HEK293 (cell line): ENCODE data around the gene KLHL17.

ENCODE experiments used
- EGR2 ChIP-seq: fragments of 450-650 bp; formaldehyde crosslinking; IDR thresholded peaks from 2 replicates; pipeline ENCODE4 v1.5.1; 2016; ENCODE audit warnings: low read depth, missing biosample characterization, missing genetic modification characterization
- ELK4 ChIP-seq: IDR thresholded peaks from 2 replicates; pipeline ENCODE4 v1.6.1; 2011; ENCODE audit warnings: mild to moderate bottlenecking, low read depth, low read length, borderline replicate concordance
- GLI2 ChIP-seq: fragments of 450-650 bp; formaldehyde crosslinking; IDR thresholded peaks from 2 replicates; pipeline ENCODE4; 2017; ENCODE audit warnings: missing biosample characterization, missing genetic modification characterization, low read depth, borderline replicate concordance
- HIC1 ChIP-seq: fragments of 450-650 bp; formaldehyde crosslinking; IDR thresholded peaks from 2 replicates; pipeline ENCODE4 v1.5.1; 2016; ENCODE audit warnings: missing biosample characterization, missing genetic modification characterization
- INSM2 ChIP-seq: fragments of 450-650 bp; formaldehyde crosslinking; IDR thresholded peaks from 2 replicates; pipeline ENCODE4 v1.5.1; 2016; ENCODE audit warnings: missing biosample characterization, missing genetic modification characterization
- KLF16 ChIP-seq: fragments of 450-650 bp; formaldehyde crosslinking; IDR thresholded peaks from 2 replicates; pipeline ENCODE4 v1.5.1; 2017; ENCODE audit warnings: missing biosample characterization, missing genetic modification characterization
- PATZ1 ChIP-seq: fragments of 450-650 bp; formaldehyde crosslinking; IDR thresholded peaks from 2 replicates; pipeline ENCODE4 v1.5.1; 2016; ENCODE audit warnings: missing biosample characterization, missing genetic modification characterization
- PRDM10 ChIP-seq: fragments of 450-650 bp; formaldehyde crosslinking; IDR thresholded peaks from 2 replicates; pipeline ENCODE4 v1.5.1; 2016; ENCODE audit warnings: missing biosample characterization, missing genetic modification characterization
- ZBTB44 ChIP-seq: fragments of 450-650 bp; IDR thresholded peaks from 2 replicates; pipeline ENCODE4 v1.5.1; 2018; ENCODE audit warnings: missing biosample characterization, mild to moderate bottlenecking, missing genetic modification characterization
- ZBTB49 ChIP-seq: fragments of 450-650 bp; formaldehyde crosslinking; IDR thresholded peaks from 2 replicates; pipeline ENCODE4 v1.5.1; 2016; ENCODE audit warnings: missing biosample characterization, missing genetic modification characterization, low read depth
- ZFHX2 ChIP-seq: fragments of 450-650 bp; formaldehyde crosslinking; conservative IDR thresholded peaks from 2 replicates; pipeline ENCODE4 v1.5.1; 2016; ENCODE audit warnings: missing biosample characterization, missing genetic modification characterization
- ZNF121 ChIP-seq: fragments of 450-650 bp; formaldehyde crosslinking; IDR thresholded peaks from 2 replicates; pipeline ENCODE4 v1.5.1; 2016; ENCODE audit warnings: missing biosample characterization, missing genetic modification characterization
- ZNF155 ChIP-seq: fragments of 450-650 bp; formaldehyde crosslinking; IDR thresholded peaks from 2 replicates; pipeline ENCODE4 v1.5.1; 2016; ENCODE audit warnings: missing biosample characterization, missing genetic modification characterization
- ZNF221 ChIP-seq: fragments of 450-650 bp; formaldehyde crosslinking; IDR thresholded peaks from 2 replicates; pipeline ENCODE4 v1.5.1; 2017; ENCODE audit warnings: missing biosample characterization, missing genetic modification characterization, borderline replicate concordance
- ZNF248 ChIP-seq: fragments of 450-650 bp; formaldehyde crosslinking; IDR thresholded peaks from 2 replicates; pipeline ENCODE4 v1.5.1; 2017; ENCODE audit warnings: missing biosample characterization, missing genetic modification characterization
- ZNF394 ChIP-seq: fragments of 450-650 bp; formaldehyde crosslinking; IDR thresholded peaks from 2 replicates; pipeline ENCODE4 v1.5.1; 2016; ENCODE audit warnings: missing biosample characterization, missing genetic modification characterization, mild to moderate bottlenecking, moderate library complexity, borderline replicate concordance
- ZNF48 ChIP-seq: fragments of 450-650 bp; formaldehyde crosslinking; IDR thresholded peaks from 2 replicates; pipeline ENCODE4 v1.5.1; 2016; ENCODE audit warnings: missing biosample characterization, missing genetic modification characterization
- ZNF501 ChIP-seq: fragments of 450-650 bp; formaldehyde crosslinking; IDR thresholded peaks from 2 replicates; pipeline ENCODE4 v1.5.1; 2016; ENCODE audit warnings: missing biosample characterization, missing genetic modification characterization
- ZNF521 ChIP-seq: fragments of 450-650 bp; formaldehyde crosslinking; IDR thresholded peaks from 2 replicates; pipeline ENCODE4 v1.5.1; 2017; ENCODE audit warnings: missing biosample characterization, mild to moderate bottlenecking, missing genetic modification characterization
- ZNF560 ChIP-seq: fragments of 450-650 bp; formaldehyde crosslinking; IDR thresholded peaks from 2 replicates; pipeline ENCODE4 v1.5.1; 2017; ENCODE audit warnings: missing biosample characterization, missing genetic modification characterization, borderline replicate concordance
- ZNF600 ChIP-seq: fragments of 450-650 bp; formaldehyde crosslinking; IDR thresholded peaks from 2 replicates; pipeline ENCODE4 v1.5.1; 2016; ENCODE audit warnings: missing biosample characterization, missing genetic modification characterization
- ZNF629 ChIP-seq: fragments of 450-650 bp; formaldehyde crosslinking; IDR thresholded peaks from 2 replicates; pipeline ENCODE4 v1.5.1; 2017; ENCODE audit warnings: missing biosample characterization, missing genetic modification characterization
- ZNF701 ChIP-seq: fragments of 450-650 bp; formaldehyde crosslinking; IDR thresholded peaks from 2 replicates; pipeline ENCODE4 v1.5.1; 2016; ENCODE audit warnings: missing biosample characterization, missing genetic modification characterization
- ZNF776 ChIP-seq: fragments of 450-650 bp; formaldehyde crosslinking; IDR thresholded peaks from 2 replicates; pipeline ENCODE4 v1.5.0; 2017; ENCODE audit warnings: missing biosample characterization, missing genetic modification characterization, borderline replicate concordance

Gene KLHL17

GRCh38 chr1:966704-967300 lies 6.4 kb downstream of the KLHL17 start (continued):
- no peak for TF ChIP-seq ZNF155
- no peak for TF ChIP-seq ZFHX2 (tag by site-specific recombination)
- peak; percentile 81 for TF ChIP-seq PATZ1
- no peak for TF ChIP-seq ZNF394 (tag by site-specific recombination)
- no peak for TF ChIP-seq ZNF701 (tag by site-specific recombination)
- TF ChIP-seq ZNF221 (tag by site-specific recombination), result no peak
- peak; percentile 62 for TF ChIP-seq KLF16 (tag by site-specific recombination)
- TF ChIP-seq ZNF501, result 0 out of 2 replicates have a peak, but pooled peaks have one; percentile 19
- TF ChIP-seq ZNF600 (tag by site-specific recombination), result peak; percentile 88
- TF ChIP-seq INSM2 (tag by site-specific recombination), result no peak
- 0 out of 2 replicates have a peak, but pooled peaks have one; percentile 10 for TF ChIP-seq HIC1 (tag by site-specific recombination)
- TF ChIP-seq ZBTB49 (tag by site-specific recombination), result no peak
- no peak for TF ChIP-seq ZNF776
- TF ChIP-seq GLI2, result no peak
- TF ChIP-seq ZBTB44 (tag by site-specific recombination), result no peak
- no peak for TF ChIP-seq PRDM10 (tag by site-specific recombination)
- no peak for TF ChIP-seq ZNF560 (tag by site-specific recombination)
- TF ChIP-seq ZNF121 (tag by site-specific recombination), result no peak
- no peak for TF ChIP-seq EGR2
- no peak for TF ChIP-seq ZNF48 (tag by site-specific recombination)
- TF ChIP-seq ZNF629 (tag by site-specific recombination), result peak; percentile 18; the same call in 1 of the 2 replicates
- TF ChIP-seq ZNF248 (tag by site-specific recombination), result no peak
- no peak for TF ChIP-seq ELK4
- TF ChIP-seq ZNF521 (tag by site-specific recombination), result no peak
